ENCODE data around the gene CHI3L2.

DNA sequence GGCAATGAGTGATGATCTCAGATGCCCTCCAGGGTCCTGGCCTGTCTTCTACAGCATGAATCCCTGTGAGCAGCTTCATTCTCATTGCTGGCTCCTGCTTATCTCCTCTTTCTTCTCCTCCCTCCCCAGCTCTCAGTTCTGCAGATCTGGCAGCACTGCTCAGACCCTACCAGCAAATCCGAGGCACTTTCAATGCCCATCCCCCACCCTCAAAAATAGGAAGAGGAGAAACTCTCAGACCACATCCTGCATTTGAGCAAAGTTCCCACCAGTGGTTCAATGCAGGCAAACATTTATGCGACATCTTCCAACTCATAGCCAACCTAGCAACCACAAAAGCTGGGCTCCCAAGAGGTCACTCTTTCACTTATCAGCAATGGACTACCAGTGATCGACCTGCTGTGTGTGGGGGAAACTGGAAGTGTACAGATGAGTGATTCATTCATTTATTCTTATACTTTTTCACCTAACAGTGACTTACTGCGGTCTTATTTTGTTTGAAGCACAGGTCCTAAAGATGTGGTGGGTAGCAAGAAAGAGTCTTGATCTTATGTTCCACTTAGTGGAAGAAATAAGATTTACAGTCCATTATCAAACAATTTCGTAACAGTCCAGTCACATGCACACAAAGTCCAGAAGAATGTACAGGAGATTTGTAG lies 5.8 kb upstream of the CHI3L2 start:
- TF ChIP-seq, protein P1, sequence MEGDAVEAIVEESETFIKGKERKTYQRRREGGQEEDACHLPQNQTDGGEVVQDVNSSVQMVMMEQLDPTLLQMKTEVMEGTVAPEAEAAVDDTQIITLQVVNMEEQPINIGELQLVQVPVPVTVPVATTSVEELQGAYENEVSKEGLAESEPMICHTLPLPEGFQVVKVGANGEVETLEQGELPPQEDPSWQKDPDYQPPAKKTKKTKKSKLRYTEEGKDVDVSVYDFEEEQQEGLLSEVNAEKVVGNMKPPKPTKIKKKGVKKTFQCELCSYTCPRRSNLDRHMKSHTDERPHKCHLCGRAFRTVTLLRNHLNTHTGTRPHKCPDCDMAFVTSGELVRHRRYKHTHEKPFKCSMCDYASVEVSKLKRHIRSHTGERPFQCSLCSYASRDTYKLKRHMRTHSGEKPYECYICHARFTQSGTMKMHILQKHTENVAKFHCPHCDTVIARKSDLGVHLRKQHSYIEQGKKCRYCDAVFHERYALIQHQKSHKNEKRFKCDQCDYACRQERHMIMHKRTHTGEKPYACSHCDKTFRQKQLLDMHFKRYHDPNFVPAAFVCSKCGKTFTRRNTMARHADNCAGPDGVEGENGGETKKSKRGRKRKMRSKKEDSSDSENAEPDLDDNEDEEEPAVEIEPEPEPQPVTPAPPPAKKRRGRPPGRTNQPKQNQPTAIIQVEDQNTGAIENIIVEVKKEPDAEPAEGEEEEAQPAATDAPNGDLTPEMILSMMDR (CRISPR knock-in tag; IDR thresholded peaks at IDR 0.05): no peak
- TF ChIP-seq, protein P2, sequence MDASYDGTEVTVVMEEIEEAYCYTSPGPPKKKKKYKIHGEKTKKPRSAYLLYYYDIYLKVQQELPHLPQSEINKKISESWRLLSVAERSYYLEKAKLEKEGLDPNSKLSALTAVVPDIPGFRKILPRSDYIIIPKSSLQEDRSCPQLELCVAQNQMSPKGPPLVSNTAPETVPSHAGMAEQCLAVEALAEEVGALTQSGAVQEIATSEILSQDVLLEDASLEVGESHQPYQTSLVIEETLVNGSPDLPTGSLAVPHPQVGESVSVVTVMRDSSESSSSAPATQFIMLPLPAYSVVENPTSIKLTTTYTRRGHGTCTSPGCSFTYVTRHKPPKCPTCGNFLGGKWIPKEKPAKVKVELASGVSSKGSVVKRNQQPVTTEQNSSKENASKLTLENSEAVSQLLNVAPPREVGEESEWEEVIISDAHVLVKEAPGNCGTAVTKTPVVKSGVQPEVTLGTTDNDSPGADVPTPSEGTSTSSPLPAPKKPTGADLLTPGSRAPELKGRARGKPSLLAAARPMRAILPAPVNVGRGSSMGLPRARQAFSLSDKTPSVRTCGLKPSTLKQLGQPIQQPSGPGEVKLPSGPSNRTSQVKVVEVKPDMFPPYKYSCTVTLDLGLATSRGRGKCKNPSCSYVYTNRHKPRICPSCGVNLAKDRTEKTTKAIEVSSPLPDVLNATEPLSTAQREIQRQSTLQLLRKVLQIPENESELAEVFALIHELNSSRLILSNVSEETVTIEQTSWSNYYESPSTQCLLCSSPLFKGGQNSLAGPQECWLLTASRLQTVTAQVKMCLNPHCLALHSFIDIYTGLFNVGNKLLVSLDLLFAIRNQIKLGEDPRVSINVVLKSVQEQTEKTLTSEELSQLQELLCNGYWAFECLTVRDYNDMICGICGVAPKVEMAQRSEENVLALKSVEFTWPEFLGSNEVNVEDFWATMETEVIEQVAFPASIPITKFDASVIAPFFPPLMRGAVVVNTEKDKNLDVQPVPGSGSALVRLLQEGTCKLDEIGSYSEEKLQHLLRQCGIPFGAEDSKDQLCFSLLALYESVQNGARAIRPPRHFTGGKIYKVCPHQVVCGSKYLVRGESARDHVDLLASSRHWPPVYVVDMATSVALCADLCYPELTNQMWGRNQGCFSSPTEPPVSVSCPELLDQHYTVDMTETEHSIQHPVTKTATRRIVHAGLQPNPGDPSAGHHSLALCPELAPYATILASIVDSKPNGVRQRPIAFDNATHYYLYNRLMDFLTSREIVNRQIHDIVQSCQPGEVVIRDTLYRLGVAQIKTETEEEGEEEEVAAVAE (CRISPR knock-in tag; IDR thresholded peaks at IDR 0.05; ENCODE audit: borderline replicate concordance): no peak
- no peak for TF ChIP-seq SNRNP70 (IDR thresholded peaks at IDR 0.05; ENCODE audit: low read depth, low read length)
- TF ChIP-seq CENPX (CRISPR knock-in tag; IDR thresholded peaks at IDR 0.05): no peak
- no peak for TF ChIP-seq SETDB1 (CRISPR knock-in tag; IDR thresholded peaks at IDR 0.05; ENCODE audit: borderline replicate concordance)
- TF ChIP-seq IKZF1 (IDR thresholded peaks at IDR 0.05): no peak
- TF ChIP-seq ETV6 (CRISPR knock-in tag; conservative IDR thresholded peaks at IDR 0.05): no peak
- no peak for TF ChIP-seq AGO1 (IDR thresholded peaks at IDR 0.05; ENCODE audit: low read depth, low read length, poor library complexity, severe bottlenecking)
- no peak for TF ChIP-seq EZH2 (conservative IDR thresholded peaks at IDR 0.05; ENCODE audit: low read depth, low read length)
- no peak for TF ChIP-seq HDAC1 (CRISPR knock-in tag; IDR thresholded peaks at IDR 0.05)
- no peak for TF ChIP-seq MYNN (CRISPR knock-in tag; IDR thresholded peaks at IDR 0.05; ENCODE audit: low read depth)
- no peak for TF ChIP-seq PITX1 (CRISPR knock-in tag; IDR thresholded peaks at IDR 0.05)

Data from HepG2 (cell line).